Activated CD4-positive, alpha-beta T cell treated with anti-CD3 and anti-CD28 coated beads for 1 hour (primary cell): Measurements from ENCODE around the gene LPIN1.

Source experiments
- DNase-seq: peaks from one replicate; pipeline ENCODE4 v3.0.0-alpha.2; 2020

The LPIN1 gene, protein sequence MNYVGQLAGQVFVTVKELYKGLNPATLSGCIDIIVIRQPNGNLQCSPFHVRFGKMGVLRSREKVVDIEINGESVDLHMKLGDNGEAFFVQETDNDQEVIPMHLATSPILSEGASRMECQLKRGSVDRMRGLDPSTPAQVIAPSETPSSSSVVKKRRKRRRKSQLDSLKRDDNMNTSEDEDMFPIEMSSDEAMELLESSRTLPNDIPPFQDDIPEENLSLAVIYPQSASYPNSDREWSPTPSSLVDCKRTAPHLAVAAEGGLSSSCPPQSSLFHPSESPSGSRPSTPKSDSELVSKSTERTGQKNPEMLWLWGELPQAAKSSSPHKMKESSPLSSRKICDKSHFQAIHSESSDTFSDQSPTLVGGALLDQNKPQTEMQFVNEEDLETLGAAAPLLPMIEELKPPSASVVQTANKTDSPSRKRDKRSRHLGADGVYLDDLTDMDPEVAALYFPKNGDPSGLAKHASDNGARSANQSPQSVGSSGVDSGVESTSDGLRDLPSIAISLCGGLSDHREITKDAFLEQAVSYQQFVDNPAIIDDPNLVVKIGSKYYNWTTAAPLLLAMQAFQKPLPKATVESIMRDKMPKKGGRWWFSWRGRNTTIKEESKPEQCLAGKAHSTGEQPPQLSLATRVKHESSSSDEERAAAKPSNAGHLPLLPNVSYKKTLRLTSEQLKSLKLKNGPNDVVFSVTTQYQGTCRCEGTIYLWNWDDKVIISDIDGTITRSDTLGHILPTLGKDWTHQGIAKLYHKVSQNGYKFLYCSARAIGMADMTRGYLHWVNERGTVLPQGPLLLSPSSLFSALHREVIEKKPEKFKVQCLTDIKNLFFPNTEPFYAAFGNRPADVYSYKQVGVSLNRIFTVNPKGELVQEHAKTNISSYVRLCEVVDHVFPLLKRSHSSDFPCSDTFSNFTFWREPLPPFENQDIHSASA

DNA sequence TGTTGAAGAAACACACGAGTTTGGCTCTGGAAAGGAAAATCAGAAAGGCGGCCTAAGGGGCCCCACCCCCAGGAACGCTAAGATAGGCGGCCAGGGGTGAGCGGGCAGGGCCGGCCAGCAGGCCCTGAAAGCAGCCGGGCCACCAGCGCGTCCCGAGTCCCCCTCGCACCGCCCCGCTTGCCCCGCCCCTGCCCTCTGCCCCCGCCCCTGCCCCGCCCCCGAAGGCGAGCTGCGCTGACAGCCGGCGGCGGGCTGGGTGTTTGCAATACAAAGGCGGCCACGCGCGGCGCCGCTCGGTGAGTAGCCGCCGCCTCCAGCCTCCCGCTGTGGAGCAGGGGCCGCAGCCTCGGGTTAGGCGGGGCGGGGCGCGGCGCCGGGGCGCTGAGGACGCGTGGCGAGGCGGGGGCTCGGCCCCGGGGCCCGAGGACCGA lies at the start of gene LPIN1:
LPIN1 (plus strand) TSS at position 257 of the 431 bp plus-strand sequence. CDS start 18,910 bp downstream, outside the sequence.
- peak; percentile 78 for DNase-seq

DNA sequence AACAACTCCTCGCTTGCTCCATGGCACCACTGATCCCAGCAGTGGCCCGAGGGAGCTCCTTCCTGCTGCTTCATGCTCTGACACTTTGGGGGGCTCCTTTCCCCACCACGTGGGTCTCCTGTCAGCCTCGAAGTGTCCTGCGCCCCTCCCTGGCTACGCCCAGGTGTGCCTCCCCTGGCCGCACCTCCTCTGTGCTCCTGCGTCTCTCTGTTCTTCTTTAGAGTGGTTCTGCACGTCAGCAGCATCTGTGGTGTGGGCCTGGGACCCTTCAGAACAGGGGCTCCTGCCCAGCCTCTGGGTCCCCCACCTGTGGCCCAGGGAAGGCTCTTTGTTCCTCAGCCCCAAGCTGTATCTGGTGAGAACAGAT lies 49.7 kb upstream of the LPIN1 start:
- no peak for DNase-seq

DNA sequence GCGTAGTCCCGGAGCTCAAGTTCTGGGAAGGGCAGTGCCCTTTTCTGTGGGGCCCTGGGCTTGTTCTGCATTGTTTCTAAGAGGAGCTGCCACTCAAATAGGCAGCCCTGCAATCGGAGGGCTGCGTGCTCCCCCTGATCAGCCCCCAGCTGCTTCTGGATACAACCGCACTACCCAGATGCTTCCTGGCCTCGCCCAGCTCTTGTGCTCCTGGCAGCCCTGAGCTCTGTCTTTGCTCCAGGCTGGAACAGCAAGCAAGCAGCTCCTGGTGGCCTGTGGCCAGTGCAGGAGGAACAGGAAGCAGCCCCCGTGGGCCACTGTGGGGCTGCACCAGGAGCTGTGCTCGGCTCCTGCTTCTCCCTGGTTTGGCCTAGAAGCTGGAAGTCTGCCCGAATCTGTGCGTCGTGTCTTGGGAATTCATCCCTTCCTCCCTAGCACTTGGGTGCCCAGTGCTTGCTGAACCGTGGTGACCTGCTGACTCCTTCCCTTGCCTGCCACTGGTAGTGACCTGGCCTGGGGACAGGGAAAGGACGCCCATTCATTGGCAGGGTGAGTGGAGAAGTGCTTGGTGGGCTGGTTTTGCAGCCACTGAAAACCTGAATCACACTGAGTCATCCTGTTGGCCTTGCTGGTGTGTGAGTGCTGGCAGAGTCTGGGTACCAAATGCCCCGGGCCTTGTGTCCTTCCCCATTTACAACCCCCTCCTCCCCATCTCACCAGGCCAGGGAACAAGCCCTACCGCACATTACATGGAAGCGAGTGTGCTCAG lies 49.1 kb upstream of the LPIN1 start:
- DNase-seq: no peak

DNA sequence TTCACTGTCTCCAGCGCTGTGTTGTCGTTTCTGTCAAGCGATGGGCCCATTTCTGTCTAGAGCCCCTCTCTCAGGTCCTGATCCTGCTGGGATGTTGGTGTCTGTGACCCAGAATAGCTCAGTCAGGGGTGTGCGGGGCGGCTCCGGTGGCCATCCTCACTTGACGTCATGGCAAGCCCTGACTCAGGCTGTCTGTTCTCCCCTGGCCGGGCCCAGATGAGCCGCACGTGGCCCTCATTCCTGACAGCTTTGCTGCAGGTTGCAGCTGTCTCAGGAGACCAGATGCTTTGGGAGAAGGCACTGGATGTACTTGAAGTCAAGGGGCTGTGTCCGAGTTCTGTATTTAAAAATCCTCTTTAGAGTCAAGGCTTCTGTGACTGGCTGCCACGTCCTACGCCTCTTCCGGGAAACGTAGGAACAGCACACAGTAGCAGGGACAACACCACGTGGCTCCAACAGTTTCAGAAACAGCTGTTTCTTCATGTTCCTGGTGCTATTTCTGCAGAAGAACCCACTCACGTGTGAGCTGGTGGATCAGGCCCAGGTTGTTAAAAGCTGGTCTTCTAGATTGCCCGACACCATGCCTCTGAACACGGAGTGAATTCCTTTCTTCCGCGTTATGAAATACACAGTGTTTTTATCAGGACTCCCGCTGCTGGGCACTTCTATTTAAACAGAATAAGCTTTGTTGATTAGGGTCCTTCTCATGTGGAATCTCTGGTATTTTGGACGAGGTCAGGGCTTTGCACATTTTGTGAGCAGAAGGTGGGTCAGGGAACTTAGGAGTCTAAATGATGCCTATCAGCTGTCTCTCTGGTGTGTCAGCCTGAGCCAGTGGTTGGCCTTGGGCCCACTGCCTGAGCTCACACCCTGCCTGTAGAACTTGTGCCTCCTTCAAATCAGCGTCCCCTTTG lies 48.2 kb upstream of the LPIN1 start:
- no peak for DNase-seq

DNA sequence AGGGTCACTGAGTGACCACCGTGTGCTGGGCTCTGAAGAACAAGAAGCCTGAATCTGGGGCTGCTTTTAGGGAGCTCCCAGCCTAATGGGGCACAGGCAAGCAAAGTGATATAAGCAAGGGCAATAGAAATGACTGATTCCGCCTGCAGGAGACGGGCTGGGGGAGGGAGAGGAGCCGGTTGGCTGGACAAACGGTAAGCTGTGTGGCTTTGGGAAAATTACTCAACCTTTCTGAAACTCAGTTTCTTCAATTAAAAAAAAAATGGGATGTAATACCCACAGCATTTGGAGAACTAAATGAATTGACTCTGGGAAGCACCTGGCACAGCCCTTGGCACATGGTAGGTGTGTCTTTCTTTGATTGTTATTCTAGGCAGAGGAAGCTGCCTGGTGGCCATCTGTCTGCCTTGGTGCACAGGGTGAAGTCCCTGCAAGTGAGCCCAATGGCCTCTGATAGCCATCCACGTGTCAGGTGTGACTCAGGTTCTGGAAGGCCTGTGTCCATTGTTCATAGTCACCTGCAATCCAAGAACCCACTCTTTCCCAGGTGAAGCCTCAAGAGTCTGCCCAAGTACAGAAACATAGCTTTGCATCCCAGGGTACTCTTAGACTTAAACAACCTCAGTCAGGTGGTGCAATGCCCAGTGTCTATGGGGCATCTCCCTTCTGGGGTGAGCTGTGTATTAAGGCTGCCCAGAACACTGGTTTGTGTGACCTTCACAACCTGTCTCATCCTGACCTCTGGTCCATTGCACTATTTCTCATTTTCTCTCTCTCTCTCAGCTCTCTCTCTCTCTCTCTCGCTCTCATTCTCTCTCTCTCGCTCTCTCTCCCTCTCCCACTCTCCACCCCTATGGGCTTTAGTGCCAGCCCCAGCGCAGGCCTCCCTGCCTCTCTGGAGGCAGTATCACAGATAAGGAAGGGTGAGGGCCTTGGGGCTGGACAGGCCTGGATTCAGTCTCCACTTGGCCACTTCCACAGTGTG lies 46.5 kb upstream of the LPIN1 start:
- DNase-seq: no peak

DNA sequence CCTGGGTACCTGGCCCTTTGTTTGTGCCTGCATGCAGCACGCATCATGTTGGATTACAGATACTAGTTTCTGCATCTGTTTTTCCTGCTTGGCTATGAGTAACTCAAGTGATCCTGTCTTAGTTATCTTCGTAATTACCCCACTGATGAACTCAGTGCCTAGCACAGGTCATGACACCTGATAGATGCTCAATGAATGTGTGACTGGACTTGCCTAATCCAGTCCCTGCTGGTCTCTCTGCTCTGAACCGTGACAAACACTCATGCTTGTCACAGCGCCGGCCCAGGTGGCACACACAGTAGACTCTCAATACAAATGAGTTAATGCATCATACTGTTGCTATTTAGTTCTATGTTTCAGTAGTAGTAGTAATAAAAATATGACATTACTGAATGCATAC lies 45.2 kb upstream of the LPIN1 start:
- DNase-seq: no peak

DNA sequence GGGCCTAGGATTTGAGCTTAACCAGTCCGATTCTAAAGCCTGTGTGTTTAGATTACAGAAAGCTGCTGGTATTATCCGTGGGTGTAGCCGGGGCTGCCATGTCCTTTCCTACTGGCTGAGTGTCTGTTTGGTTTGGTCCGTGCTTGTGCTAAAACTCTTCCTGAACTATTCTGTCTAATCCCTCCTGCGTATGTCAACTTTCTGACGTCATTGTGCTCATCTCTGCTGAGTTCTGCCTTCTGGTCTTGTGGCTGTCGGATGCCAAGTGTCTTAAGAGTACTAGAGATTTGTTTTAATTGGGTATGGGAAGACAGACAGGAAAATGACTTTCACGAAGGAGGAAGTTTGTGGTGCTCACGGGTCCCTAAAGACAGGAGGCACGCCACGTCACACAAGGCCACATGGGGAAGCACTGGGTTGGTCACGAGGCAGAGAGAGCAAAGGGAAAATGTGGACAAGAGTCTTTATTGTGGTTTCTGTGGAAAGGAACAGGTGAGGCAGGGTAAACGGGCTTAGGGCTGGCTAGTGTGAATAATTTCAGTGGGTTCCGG lies 44.6 kb upstream of the LPIN1 start:
- no peak for DNase-seq

DNA sequence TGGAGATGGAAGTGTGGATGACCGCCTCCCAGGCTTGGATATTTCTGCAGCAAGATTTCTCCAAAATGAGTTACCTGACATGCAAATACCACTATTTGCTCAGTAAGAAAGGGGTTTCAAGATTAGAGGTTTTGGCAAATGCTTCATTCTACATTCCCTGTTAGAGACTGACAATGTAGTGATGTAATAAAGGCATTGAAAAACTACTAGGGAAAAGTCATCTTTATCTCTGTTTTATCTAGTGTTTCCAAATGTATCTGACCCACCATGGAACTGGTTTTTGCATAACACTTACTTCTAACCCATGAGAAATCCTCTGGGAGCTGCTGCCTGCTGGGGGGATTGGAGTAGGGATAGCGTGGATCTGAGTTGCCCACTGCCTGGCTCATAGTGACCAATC lies 43.5 kb upstream of the LPIN1 start:
- DNase-seq: no peak

DNA sequence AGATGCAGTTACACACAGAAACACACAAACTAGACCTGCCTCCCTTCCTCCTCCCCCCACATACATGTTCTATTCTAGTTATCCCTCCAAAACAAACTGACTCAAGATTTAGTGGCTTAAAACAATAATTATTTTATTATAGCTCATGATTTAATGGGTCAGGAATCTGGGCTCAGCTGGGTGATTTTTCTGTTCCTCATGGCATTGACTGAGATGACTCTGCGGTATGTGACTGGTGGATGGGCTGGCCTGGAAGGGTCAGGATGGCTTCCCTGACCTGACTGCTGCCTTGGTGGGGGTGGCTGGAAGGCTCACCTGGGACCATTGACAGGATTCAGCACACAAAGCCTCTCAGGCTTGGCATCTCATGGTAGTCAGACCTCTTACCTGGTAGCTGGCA lies 42.7 kb upstream of the LPIN1 start:
- no peak for DNase-seq

DNA sequence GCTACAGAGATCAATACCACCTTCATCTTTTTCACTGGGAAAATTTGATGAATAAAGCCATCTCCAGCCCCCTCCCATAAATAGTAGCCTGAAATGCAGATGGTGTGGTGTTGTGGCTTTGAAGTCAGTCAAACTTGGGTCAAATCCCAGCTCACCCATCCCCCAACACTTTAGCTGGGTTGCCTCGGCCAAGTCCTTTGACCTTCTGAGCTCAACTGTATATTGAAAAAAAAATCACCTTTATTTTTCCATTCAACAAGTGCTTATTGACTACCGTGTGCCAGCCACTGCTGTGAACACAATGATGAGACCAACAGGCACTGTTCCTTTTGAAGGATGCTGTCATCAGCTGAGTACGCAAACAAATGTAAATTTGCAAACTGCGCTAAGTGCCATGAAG lies 41.4 kb upstream of the LPIN1 start:
- no peak for DNase-seq

DNA sequence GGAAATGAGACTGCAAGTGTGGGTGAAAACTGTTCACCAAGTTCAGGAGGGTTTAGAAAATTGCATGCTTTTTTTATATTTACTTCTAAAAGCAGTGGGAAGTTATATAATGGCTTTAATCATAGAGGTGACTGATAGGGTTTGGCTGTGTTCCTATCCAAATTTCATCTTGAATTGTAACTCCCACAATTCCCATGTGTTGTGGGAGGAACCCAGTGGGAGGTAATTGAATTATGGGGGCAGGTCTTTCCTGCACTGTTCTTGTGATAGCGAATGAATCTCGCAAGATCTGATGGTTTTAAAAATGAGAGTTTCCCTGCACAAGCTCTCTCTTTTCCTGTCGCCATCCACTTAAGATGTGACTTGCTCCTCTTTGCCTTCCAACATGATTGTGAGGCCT lies 40.7 kb upstream of the LPIN1 start:
- no peak for DNase-seq

DNA sequence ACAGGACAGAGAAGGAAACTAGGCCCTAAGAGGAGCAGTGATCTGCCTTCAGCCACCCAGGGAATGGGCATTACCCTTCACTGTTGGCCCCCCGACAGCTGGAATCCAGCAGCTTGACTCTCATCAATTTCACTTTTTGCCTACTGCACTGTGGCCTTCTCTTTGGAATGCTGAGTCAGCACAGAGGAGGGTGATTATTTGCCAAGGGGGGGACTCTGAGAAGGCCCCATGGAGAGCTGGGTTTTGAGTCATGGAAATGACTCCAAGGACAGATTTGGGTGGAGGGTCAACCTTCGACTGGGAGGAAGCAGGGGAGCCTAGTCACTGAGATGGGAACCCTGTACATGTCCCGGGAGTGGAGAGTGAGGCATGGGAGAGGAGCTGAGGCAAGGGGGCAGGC lies 38.3 kb upstream of the LPIN1 start:
- no peak for DNase-seq

DNA sequence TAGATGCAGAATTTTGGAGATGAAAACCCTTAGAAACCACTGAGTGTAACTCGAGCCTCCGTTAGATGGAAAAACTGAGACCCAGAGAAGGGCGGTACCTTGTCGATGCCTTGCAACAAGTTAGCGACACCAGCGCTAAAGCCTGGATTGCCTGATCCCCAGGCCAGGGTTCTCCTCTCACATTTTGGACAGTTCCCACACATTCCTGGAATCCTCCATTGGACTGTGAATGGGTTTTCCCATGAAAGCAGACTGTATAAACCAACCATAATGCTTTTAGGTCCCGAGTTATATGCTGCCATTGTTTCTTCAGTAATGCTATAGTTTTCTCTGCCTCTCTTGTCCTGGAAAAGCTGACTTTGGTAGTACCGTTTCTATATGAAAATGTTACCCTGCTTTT lies 37.1 kb upstream of the LPIN1 start:
- DNase-seq: no peak

DNA sequence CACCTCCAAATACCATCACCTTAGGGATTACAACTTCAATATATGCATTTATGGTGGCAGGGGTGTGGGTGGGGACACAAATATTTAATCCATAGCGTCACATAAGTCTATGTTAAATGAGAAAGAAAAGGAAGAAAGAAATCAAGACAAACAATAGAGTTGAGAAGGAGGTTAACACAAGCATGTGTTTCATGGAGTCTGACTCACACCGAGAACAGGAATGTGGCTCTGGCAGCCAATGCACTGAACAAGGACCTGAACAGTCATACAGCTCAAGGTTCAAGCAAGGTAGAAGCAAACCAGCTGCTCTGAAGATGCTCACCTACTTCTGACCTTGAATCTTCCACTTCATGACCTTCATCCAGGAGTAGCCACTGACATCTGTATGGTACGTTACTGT lies 36.2 kb upstream of the LPIN1 start:
- no peak for DNase-seq

DNA sequence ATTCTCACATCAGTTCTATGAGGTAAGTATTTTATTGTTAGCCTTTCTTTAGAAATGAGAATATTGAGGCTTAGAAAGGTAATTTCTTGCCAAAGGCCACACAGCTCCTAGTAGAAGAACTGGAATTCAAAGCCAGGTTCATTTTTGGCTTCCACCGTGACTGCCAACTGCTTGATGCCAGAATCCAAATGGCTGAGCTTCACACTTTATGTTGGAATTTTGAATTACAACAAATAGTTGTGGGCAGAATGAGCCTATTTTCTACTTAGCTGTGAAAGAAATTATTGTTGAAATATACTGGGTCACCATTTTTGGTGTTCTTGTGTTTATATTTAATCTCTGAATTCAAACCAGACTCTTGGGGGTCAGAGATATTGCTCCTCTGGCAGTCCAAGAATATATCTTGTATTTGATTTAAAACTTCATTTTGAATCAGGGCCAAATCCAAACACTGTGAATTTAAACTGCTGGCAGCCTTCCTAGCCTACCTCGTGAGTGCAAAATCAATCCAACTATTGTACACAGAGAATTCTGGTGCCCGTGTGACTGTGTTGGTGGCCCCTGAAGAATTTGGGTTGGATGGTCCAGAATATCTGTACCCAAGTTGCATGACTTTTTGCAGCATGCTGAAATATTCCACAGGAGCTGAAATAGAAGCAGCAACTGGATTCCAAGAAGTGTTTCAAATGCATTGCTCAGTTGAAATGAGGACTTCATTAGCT lies 35.6 kb upstream of the LPIN1 start:
- no peak for DNase-seq

DNA sequence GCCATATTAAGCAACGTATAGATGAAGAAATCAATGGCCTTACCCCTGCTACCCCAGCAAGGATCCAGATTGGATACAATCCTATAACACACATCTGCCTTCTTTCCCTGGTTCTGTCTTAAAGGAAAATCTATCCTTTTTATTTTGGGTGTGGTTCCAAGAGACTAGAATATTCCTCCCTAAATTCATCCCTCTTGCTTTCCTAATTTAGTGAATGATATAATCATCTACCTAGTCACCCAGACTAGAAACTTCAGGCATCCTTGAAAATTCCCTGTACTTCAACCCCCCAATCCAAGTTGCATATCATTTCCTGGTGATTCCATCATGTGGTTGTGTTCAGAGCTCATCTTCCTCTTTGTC lies 35.1 kb upstream of the LPIN1 start:
- no peak for DNase-seq

DNA sequence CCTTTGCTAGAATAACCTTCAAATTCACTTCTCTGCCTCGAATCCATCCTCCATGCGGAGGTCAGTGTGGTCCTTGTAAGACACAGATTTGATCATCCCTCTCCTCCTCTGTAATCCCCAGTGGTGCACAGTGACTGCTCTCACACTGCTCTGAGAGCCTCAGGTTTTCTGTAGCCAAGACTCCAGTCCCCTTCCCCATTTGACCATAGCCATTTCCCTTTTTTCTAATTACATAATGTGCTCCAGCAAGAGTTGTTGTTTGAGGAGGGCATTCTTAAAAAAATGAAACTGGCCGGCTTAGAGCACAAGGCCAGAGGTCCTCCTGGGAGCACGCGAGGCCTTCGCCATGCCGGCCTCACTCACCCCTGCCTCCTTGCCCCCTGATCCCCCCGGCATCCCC lies 34.7 kb upstream of the LPIN1 start:
- DNase-seq: no peak

DNA sequence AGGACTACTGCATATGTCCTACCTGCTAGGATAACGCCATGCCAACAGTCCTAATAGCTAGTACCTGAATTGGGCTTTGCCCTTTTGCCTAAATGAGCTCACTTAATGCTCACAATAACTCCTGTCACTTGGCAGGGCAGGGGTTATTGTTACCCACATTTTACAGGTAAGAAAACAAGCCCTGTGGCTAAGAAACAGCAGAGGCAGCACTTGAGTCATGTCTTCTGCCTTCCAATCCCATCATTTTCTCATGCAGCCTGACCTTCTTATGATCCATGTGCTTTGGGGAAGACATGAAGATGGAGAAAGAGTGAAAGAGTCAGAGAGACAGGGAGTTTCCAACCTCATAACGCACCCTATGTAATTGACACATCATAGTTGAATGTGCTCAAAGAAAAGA lies 33.6 kb upstream of the LPIN1 start:
- no peak for DNase-seq

DNA sequence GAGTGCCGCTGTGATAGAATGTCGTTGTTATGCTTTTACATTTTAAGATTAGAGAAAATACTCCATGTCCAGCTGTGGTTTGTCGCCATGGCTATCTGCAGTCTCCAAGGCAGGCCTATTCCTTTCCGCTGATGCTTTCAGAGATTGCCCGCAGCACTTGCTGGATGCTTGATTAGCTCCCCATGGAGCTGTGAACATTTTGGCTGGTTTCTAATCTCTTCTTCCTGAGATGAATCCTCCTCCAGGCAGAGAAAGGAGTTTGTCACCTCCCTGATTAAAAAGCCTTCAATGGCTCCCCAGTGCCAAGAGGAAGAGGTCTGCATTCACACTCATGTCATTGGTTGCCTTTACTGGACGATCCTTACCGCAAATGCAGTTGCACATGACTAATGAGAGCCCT lies 32.6 kb upstream of the LPIN1 start:
- no peak for DNase-seq
